Measurements from ENCODE around the gene PIM2. TPM values are rescaled to one million over a fixed set of nuclear protein-coding genes. Genes with fewer than 3 reads are reported as not detected.

The PIM2 gene
- total and polyA plus RNA-seq, 12 donors: 3.8 to 14.1 (median 9.3) TPM

GRCh38 chrX:48864210-48864609 lies 54.6 kb downstream of the PIM2 start:
- peaks cover 14% of the 10 kb centered on the region for H3K27me3 ChIP-seq
- no peak overlapping the region for H3K27ac ChIP-seq
- TF ChIP-seq POLR2A (IDR thresholded peaks at IDR 0.05) (no peak), CTCF (IDR thresholded peaks at IDR 0.05) (no peak)
- no peaks in the 10 kb centered on the region for H3K9me3 ChIP-seq (replicated peaks in 1 of 3)
- no peak overlapping the region for H3K4me3 ChIP-seq
- no peaks in the 10 kb centered on the region for H3K36me3 ChIP-seq (replicated peaks in 1 of 2)
- 31 to 50% (median 37%) methylated on average over 4 of the region's 4 CpGs for WGBS, 4 donors
- H3K4me1 ChIP-seq (replicated peaks in 1 of 2): no peaks in the 10 kb centered on the region
- no peak for DNase-seq
- intact Hi-C loops (cut with DNase I): no loop called here

Small RNA genes lying within 50 kb of the gene (small RNA-seq; reads per million reads assigned to genes)
- gene RNU6-722P: 0 to 0.08 reads per million in 2 donors

Other genes starting within 250 kb of the PIM2 start
- gene WAS, start 235.2 kb downstream of the PIM2 start, total RNA-seq: 10 to 100 TPM in 5 of 9 donors, 1 to 10 TPM in 4; 1.1 to 22.5 (median 12.8) TPM
- 10 to 100 TPM in 1 of 3 donors, 1 to 10 TPM in 2; 4.2 to 18.9 (median 9.1) TPM for gene WAS, start 235.2 kb downstream of the PIM2 start, polyA plus RNA-seq
- 1 to 10 TPM; 2.6 to 4.4 (median 3.4) TPM for gene SUV39H1, start 222.3 kb downstream of the PIM2 start, total RNA-seq
- 1 to 10 TPM; 2.6 to 3.2 (median 3.1) TPM for gene SUV39H1, start 222.3 kb downstream of the PIM2 start, polyA plus RNA-seq
- gene GLOD5, start 157.3 kb downstream of the PIM2 start, total RNA-seq: under 1 TPM in 1 of 9 donors, not detected in 8; 0.94 TPM
- gene GLOD5, start 157.3 kb downstream of the PIM2 start, polyA plus RNA-seq: not detected
- under 1 TPM in 3 of 9 donors, not detected in 6; 0.27 to 0.43 (median 0.33) TPM for gene GATA1, start 132.4 kb downstream of the PIM2 start, total RNA-seq
- not detected for gene GATA1, start 132.4 kb downstream of the PIM2 start, polyA plus RNA-seq
- 100 to 1,000 TPM in 1 of 9 donors, 10 to 100 TPM in 8; 45.1 to 142 (median 72.6) TPM for gene HDAC6, start 117.0 kb downstream of the PIM2 start, total RNA-seq
- 100 to 1,000 TPM in 2 of 3 donors, 10 to 100 TPM in 1; 87.2 to 303 (median 135) TPM for gene HDAC6, start 117.0 kb downstream of the PIM2 start, polyA plus RNA-seq
- under 1 TPM in 1 of 9 donors, not detected in 8; 0.11 TPM for gene ERAS, start 92.5 kb downstream of the PIM2 start, total RNA-seq
- under 1 TPM in 1 of 3 donors, not detected in 2; 0.20 TPM for gene ERAS, start 92.5 kb downstream of the PIM2 start, polyA plus RNA-seq
- 100 to 1,000 TPM in 1 of 9 donors, 10 to 100 TPM in 2, 1 to 10 TPM in 5, under 1 TPM in 1; 0.97 to 151 (median 7.0) TPM for gene PCSK1N, start 83.4 kb downstream of the PIM2 start, total RNA-seq
- gene PCSK1N, start 83.4 kb downstream of the PIM2 start, polyA plus RNA-seq: 100 to 1,000 TPM in 2 of 3 donors, under 1 TPM in 1; 0.24 to 297 (median 113) TPM
- 10 to 100 TPM; 43.7 to 98.0 (median 64.7) TPM for gene TIMM17B, start 21.3 kb downstream of the PIM2 start, total RNA-seq
- 10 to 100 TPM; 25.5 to 93.5 (median 56.9) TPM for gene TIMM17B, start 21.3 kb downstream of the PIM2 start, polyA plus RNA-seq
- 100 to 1,000 TPM in 2 of 9 donors, 10 to 100 TPM in 7; 53.1 to 123 (median 89.8) TPM for gene PQBP1, start 21.1 kb downstream of the PIM2 start, total RNA-seq
- 100 to 1,000 TPM; 117 to 316 (median 295) TPM for gene PQBP1, start 21.1 kb downstream of the PIM2 start, polyA plus RNA-seq
- gene SLC35A2, start 7.4 kb downstream of the PIM2 start, total RNA-seq: 10 to 100 TPM; 23.7 to 59.7 (median 32.9) TPM
- gene SLC35A2, start 7.4 kb downstream of the PIM2 start, polyA plus RNA-seq: 10 to 100 TPM in 2 of 3 donors, 1 to 10 TPM in 1; 5.1 to 33.5 (median 11.1) TPM
- 10 to 100 TPM; 39.4 to 67.8 (median 54.3) TPM for gene OTUD5, start 38.6 kb upstream of the PIM2 start, total RNA-seq
- 10 to 100 TPM; 47.7 to 79.5 (median 52.2) TPM for gene OTUD5, start 38.6 kb upstream of the PIM2 start, polyA plus RNA-seq
- gene KCND1, start 52.8 kb upstream of the PIM2 start, total RNA-seq: 1 to 10 TPM in 5 of 9 donors, under 1 TPM in 4; 0.22 to 2.1 (median 1.0) TPM
- gene KCND1, start 52.8 kb upstream of the PIM2 start, polyA plus RNA-seq: 1 to 10 TPM in 1 of 3 donors, under 1 TPM in 2; 0.77 to 2.4 (median 0.82) TPM
- 10 to 100 TPM; 27.4 to 60.3 (median 37.9) TPM for gene GRIPAP1, start 83.2 kb upstream of the PIM2 start, total RNA-seq
- gene GRIPAP1, start 83.2 kb upstream of the PIM2 start, polyA plus RNA-seq: 10 to 100 TPM; 39.8 to 86.6 (median 44.1) TPM
- 100 to 1,000 TPM in 4 of 9 donors, 10 to 100 TPM in 5; 32.7 to 168 (median 94.7) TPM for gene TFE3, start 124.3 kb upstream of the PIM2 start, total RNA-seq
- gene TFE3, start 124.3 kb upstream of the PIM2 start, polyA plus RNA-seq: 10 to 100 TPM; 45.6 to 76.1 (median 65.9) TPM
- 10 to 100 TPM in 1 of 9 donors, 1 to 10 TPM in 8; 1.2 to 30.6 (median 2.8) TPM for gene CCDC120, start 140.0 kb upstream of the PIM2 start, total RNA-seq
- 1 to 10 TPM; 1.1 to 8.2 (median 2.7) TPM for gene CCDC120, start 140.0 kb upstream of the PIM2 start, polyA plus RNA-seq
- 10 to 100 TPM in 8 of 9 donors, 1 to 10 TPM in 1; 9.7 to 44.5 (median 34.4) TPM for gene PRAF2, start 155.0 kb upstream of the PIM2 start, total RNA-seq
- 100 to 1,000 TPM in 1 of 3 donors, 10 to 100 TPM in 2; 66.0 to 100 (median 85.5) TPM for gene PRAF2, start 155.0 kb upstream of the PIM2 start, polyA plus RNA-seq
- 100 to 1,000 TPM in 6 of 9 donors, 10 to 100 TPM in 3; 64.1 to 139 (median 108) TPM for gene WDR45, start 160.9 kb upstream of the PIM2 start, total RNA-seq
- 100 to 1,000 TPM in 2 of 3 donors, 10 to 100 TPM in 1; 59.4 to 184 (median 170) TPM for gene WDR45, start 160.9 kb upstream of the PIM2 start, polyA plus RNA-seq
- gene GPKOW, start 204.7 kb upstream of the PIM2 start, total RNA-seq: 10 to 100 TPM; 21.5 to 58.4 (median 27.3) TPM
- gene GPKOW, start 204.7 kb upstream of the PIM2 start, polyA plus RNA-seq: 10 to 100 TPM; 10.1 to 21.8 (median 11.3) TPM
- 10 to 100 TPM in 1 of 9 donors, 1 to 10 TPM in 8; 2.2 to 16.2 (median 3.1) TPM for gene MAGIX, start 243.7 kb upstream of the PIM2 start, total RNA-seq
- 1 to 10 TPM in 2 of 3 donors, under 1 TPM in 1; 0.59 to 8.4 (median 7.6) TPM for gene MAGIX, start 243.7 kb upstream of the PIM2 start, polyA plus RNA-seq